Activated CD8-positive, alpha-beta memory T cell treated with anti-CD3 and anti-CD28 coated beads, Interleukin-2, amount 10 ng/mL, durations not matched to agents 7 days and 5 days (primary cell): Measurements from ENCODE around the gene ZMYND8. TPM values are rescaled to one million over a fixed set of nuclear protein-coding genes. Genes with fewer than 3 reads are reported as not detected.
"Not testable (repeated sequence)": the region's sequence is repeated elsewhere in the genome, so short reads cannot be mapped to it uniquely, and the experiment has no call there.

Experiments
- ATAC-seq: fragments of 150-1000 bp; cut with Tn5 transposase; one replicate; pipeline ENCODE4 v1.10.0; 2021; ENCODE audit warnings: moderate library complexity
- CTCF ChIA-PET: fragments of 350-600 bp; sonication (Branson Sonifier 250); formaldehyde crosslinking; loops from one replicate; lab custom pipeline; 2021; ENCODE audit warnings: antibody characterized with exemption; lab: Charles Lee
- DNase-seq: peaks from one replicate; pipeline ENCODE4 v3.0.0-alpha.2; 2020
- H3K27ac Mint-ChIP-seq: one replicate; pipeline ENCODE4 v1.8.0; 2021; ENCODE audit warnings: mild to moderate bottlenecking, mixed read lengths
- H3K27me3 Mint-ChIP-seq: one replicate; pipeline ENCODE4 v1.8.0; 2021; ENCODE audit warnings: mixed read lengths
- H3K36me3 Mint-ChIP-seq: one replicate; pipeline ENCODE4 v1.8.0; 2021; ENCODE audit warnings: mild to moderate bottlenecking, mixed read lengths
- H3K4me1 Mint-ChIP-seq: one replicate; pipeline ENCODE4 v1.8.0; 2021; ENCODE audit warnings: mixed read lengths
- H3K4me3 Mint-ChIP-seq: one replicate; pipeline ENCODE4 v1.8.0; 2021; ENCODE audit warnings: mild to moderate bottlenecking, moderate library complexity, mixed read lengths
- H3K9me3 Mint-ChIP-seq: one replicate; pipeline ENCODE4 v1.8.0; 2022; ENCODE audit warnings: low read depth, mixed read lengths
- total RNA-seq, 2 experiments: library from RNA; stranded (reverse); gene quantifications; one replicate each; pipeline ENCODE4 v1.2.3, GENCODE V29; 2021

Gene ZMYND8
- total RNA-seq, 2 experiments from 2014 or later, result 39.4 to 45.2 TPM

DNA sequence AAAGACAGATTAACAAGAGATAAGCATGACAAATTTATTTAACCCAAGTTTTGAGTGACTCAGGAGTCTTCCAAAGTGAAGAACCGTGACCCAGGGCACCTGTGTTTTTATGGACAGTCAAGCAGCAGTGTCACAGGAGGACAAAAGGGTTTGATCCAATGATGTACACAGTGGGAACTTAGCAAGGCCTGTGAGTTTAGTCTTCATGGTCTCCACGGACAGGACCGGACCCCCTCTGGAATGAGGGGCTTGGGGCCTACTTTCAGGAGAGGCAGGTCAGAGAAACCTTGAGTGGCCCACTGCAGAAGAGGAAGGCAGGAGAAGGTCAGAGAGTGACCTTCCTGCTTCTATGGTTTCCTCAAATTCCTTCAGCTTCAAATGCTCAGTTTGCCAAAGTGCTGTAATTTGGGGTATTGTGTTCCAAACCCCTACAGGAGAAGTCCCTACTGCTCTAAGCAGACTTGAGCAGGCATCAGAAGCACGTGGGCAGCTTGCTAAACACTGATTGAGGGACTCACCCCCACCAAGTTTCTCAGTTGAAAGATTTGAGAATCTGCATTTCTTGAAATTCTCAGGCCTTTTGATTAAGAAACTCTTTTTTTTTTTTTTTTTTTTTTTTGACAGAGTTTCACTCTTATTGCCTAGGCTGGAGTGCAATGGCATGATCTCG is 26.4 kb upstream of the ZMYND8 start:
- H3K9me3 Mint-ChIP-seq, result no peaks in the 10 kb centered on the region
- no peak overlapping the region for H3K27ac Mint-ChIP-seq
- no peak for DNase-seq
- ATAC-seq, result no peak
- H3K4me3 Mint-ChIP-seq, result no peak overlapping the region
- peaks cover 32% of the 10 kb centered on the region for H3K4me1 Mint-ChIP-seq
- CTCF ChIA-PET, result interaction anchor here (0.6 to 9.5 kb wide), 42 partner anchors 9 to 1459 kb away, joined by 3 to 384 read pairs (median 9); partner anchors contain the start of gene ZMYND8
- H3K27me3 Mint-ChIP-seq, result no peaks in the 10 kb centered on the region
- no peaks in the 10 kb centered on the region for H3K36me3 Mint-ChIP-seq

DNA sequence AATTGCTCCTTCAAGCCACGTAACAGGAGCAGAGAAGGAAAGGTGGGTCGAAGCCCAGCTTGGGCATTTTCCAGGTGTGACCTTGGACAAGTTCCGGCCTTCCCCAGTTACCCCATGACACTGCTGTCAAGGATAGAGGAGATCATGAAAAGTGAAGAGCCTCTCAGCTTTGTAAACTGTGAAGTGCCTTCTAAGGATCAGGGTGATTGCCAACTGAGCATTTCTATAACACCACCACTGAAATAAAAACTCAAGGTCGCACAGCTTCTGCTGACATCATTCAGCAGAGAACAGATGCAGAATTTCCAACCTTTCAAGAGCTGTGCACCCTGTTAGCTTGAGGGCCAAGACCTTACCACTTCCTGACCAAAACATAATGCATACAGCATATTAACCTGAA is 24.0 kb upstream of the ZMYND8 start:
- Mint-ChIP-seq H3K27ac (peak overlapping the region; percentile 50), H3K9me3 (no peaks in the 10 kb centered on the region), H3K4me1 (peaks cover 37% of the 10 kb centered on the region), H3K4me3 (no peak overlapping the region), H3K27me3 (no peaks in the 10 kb centered on the region), H3K36me3 (no peaks in the 10 kb centered on the region)
- DNase-seq (peak; percentile 64), ATAC-seq (peak; percentile 81)
- CTCF ChIA-PET, result interaction anchor here (0.9 to 9.5 kb wide), 12 partner anchors 13 to 628 kb away, joined by 3 to 384 read pairs (median 5); partner anchors contain the start of gene ZMYND8

- Mint-ChIP-seq H3K27me3 (no peaks in the 10 kb centered on the region), H3K4me1 (peaks cover 37% of the 10 kb centered on the region), H3K9me3 (no peaks in the 10 kb centered on the region), H3K36me3 (no peaks in the 10 kb centered on the region), H3K27ac (peak overlapping the region; percentile 55), H3K4me3 (no peak overlapping the region)
- CTCF ChIA-PET, result interaction anchor here (0.9 to 9.5 kb wide), 7 partner anchors 14 to 627 kb away, joined by 3 to 384 read pairs (median 79); partner anchors contain the start of gene ZMYND8
- ATAC-seq (no peak), DNase-seq (no peak)
These were observed 23.1 kb upstream of the ZMYND8 start for GRCh38 chr20:47379433-47380150.

- Mint-ChIP-seq H3K27me3 (no peaks in the 10 kb centered on the region), H3K36me3 (no peaks in the 10 kb centered on the region), H3K27ac (peak overlapping the region; percentile 9), H3K4me1 (peaks cover 22% of the 10 kb centered on the region), H3K9me3 (no peaks in the 10 kb centered on the region), H3K4me3 (no peak overlapping the region)
- CTCF ChIA-PET, result interaction anchor here (1.2 to 9.5 kb wide), 2 partner anchors 17 to 104 kb away, joined by 4 to 165 read pairs; partner anchors contain the start of gene ZMYND8
- DNase-seq (no peak), ATAC-seq (no peak)
These were observed 20.7 kb upstream of the ZMYND8 start for GRCh38 chr20:47377122-47377722.

DNA sequence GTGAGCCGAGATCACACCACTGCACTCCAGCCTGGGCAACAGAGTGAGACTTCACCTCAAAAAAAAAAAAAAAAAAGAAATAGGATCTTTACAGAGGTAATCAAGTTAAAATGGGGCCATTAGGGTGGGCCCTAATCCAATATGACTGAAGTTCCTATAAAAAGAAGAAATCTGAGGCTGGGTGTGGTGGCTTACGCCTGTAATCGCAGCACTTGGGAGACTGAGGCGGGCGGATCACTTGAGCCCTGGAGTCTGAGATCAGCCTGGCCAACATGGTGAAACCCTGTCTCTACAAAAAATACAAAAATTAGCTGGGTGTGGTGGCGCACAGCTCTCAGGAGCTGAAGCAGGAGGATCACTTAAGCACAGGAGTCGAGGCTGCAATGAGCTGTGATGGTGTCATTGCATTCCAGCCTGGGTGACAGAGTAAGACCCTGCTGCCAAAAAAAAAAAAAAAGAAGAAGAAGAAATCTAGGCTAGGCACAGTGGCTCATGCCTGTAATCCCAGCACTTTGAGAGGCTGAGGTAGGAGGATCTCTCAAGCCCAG is 19.7 kb upstream of the ZMYND8 start:
- CTCF ChIA-PET, result interaction anchor here (4.4 to 9.5 kb wide), 2 partner anchors 8 to 16 kb away, joined by 29 to 165 read pairs; partner anchors contain the start of gene ZMYND8
- not testable (repeated sequence) for H3K4me3 Mint-ChIP-seq, DNase-seq, ATAC-seq, H3K27ac Mint-ChIP-seq, H3K36me3 Mint-ChIP-seq, H3K9me3 Mint-ChIP-seq, H3K27me3 Mint-ChIP-seq
- peaks cover 22% of the 10 kb centered on the region for H3K4me1 Mint-ChIP-seq

GRCh38 chr20:47374121-47374520 is 17.6 kb upstream of the ZMYND8 start:
- not testable (repeated sequence) for DNase-seq, H3K27ac Mint-ChIP-seq, H3K4me1 Mint-ChIP-seq, H3K36me3 Mint-ChIP-seq, H3K9me3 Mint-ChIP-seq, ATAC-seq, H3K4me3 Mint-ChIP-seq, H3K27me3 Mint-ChIP-seq
- CTCF ChIA-PET, result interaction anchor here (4.4 kb wide), 1 partner anchor 10 kb away, joined by 29 read pairs; no protein-coding TSS in a partner anchor

DNA sequence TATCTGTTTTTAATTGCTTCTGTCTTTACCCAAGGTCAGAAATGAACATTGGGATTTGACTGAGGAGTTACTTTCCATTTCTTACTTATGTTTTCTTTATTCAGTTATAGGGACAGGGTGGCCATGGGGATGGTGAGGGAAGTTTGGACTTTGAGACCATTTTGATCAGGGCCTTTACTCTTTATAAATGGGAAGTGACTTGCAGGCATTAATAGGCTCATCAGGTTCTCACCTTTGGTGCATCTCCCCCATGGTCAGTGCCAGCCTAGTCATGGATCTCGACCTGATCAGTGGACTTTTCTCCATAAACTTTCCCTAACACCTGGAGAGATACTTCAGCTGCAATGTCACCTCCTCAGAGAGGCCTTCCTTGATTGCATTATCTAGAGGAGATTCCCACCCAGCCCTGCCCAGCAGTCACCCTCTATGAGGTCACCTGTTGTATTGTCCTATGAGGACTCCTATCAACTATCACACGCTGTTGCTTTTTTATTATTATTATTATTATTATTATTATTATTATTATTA is 16.8 kb upstream of the ZMYND8 start:
- H3K4me3 Mint-ChIP-seq, result no peak overlapping the region
- no peak overlapping the region for H3K27ac Mint-ChIP-seq
- no peaks in the 10 kb centered on the region for H3K9me3 Mint-ChIP-seq
- peaks cover 5% of the 10 kb centered on the region for H3K4me1 Mint-ChIP-seq
- DNase-seq (no peak), ATAC-seq (no peak)
- no peaks in the 10 kb centered on the region for H3K36me3 Mint-ChIP-seq
- CTCF ChIA-PET, result interaction anchor here (0.8 to 4.4 kb wide), 3 partner anchors 11 to 16 kb away, joined by 4 to 29 read pairs (median 9); partner anchors contain the start of gene ZMYND8
- peaks cover 4% of the 10 kb centered on the region for H3K27me3 Mint-ChIP-seq

DNA sequence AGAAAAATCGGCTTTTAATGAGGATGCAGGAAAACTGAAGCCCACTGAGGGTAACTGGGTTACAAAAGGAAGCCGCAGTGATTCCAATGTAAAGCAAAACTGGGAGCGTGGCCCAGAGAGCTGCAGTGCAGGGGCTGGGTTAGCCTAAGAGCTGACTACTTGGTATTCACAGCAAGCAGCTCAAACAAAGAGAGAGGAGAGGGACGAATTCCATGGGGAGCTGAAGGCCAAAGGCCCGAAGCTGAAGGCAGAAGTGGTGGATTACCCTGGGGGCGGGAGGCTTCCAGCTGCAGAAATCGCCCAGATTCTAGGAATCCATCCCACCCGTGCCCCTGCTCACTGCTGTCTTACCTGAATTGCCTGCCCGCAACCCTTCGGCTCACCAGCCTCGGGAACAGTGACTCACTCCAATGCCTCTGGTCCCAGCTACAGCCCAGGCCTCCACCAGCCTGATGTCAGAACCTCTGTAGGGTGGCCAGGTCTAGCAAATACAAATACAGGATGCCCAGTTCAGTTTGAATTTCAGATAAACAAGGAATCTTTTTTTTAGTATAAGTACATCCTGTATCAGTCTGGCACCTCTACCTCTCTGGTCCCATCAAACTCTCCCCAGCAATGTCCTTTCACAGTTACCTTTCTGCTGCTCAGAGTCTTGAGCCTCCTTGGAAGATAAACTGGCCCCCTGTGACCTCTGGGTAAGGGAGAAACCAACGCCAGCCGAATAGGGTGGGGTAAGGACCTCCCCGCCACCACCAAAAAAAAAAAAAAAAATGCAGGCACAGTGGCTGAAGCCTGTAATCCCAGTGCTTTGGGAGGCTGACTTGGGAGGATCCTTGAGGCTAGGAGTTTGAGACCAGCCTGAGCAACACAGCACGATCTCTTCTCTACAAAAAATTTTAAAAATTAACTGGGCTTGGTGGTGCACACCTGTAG is 14.6 kb upstream of the ZMYND8 start:
- Mint-ChIP-seq H3K4me1 (no peaks in the 10 kb centered on the region), H3K4me3 (no peak overlapping the region), H3K9me3 (no peaks in the 10 kb centered on the region), H3K36me3 (no peaks in the 10 kb centered on the region), H3K27ac (no peak overlapping the region), H3K27me3 (peaks cover 4% of the 10 kb centered on the region)
- CTCF ChIA-PET, result interaction anchor here (0.5 to 1.6 kb wide), 9 partner anchors 13 to 165 kb away, joined by 3 to 10 read pairs (median 3); partner anchors contain the start of gene ZMYND8
- ATAC-seq (no peak), DNase-seq (no peak)

GRCh38 chr20:47370214-47370613 is 13.7 kb upstream of the ZMYND8 start:
- no peak for DNase-seq
- no peaks in the 10 kb centered on the region for H3K36me3 Mint-ChIP-seq
- CTCF ChIA-PET, result interaction anchor here (0.5 to 1.6 kb wide), 8 partner anchors 14 to 150 kb away, joined by 3 to 10 read pairs (median 3); partner anchors contain the start of gene ZMYND8
- H3K9me3 Mint-ChIP-seq, result no peaks in the 10 kb centered on the region
- peaks cover 2% of the 10 kb centered on the region for H3K4me1 Mint-ChIP-seq
- no peak overlapping the region for H3K4me3 Mint-ChIP-seq
- peaks cover 4% of the 10 kb centered on the region for H3K27me3 Mint-ChIP-seq
- no peak for ATAC-seq
- H3K27ac Mint-ChIP-seq, result no peak overlapping the region

DNA sequence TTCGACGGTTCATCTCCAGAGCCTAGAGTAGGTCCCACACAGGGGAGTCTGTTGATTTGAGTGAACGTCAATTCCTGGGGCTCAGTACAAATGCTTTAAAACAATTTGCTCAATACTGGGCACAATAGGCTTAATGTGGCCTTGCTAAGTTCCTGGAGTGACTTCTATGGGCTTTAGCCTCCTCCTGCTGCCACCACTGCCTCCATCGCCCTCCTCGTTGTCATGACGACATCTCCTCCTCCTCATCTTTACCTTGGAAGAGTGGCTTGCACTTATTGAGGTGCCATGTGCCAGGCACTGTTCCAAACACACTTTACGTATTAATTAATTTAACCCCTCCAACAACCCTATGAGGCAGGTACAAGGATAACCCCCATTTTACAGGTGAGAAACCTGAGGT is 11.8 kb upstream of the ZMYND8 start:
- no peak for ATAC-seq
- no peaks in the 10 kb centered on the region for H3K36me3 Mint-ChIP-seq
- CTCF ChIA-PET, result interaction anchor here (0.9 to 1.6 kb wide), 2 partner anchors 16 to 253 kb away, joined by 3 to 5 read pairs; no protein-coding TSS in a partner anchor
- no peak overlapping the region for H3K4me3 Mint-ChIP-seq
- DNase-seq, result no peak
- no peak overlapping the region for H3K27ac Mint-ChIP-seq
- peaks cover 6% of the 10 kb centered on the region for H3K4me1 Mint-ChIP-seq
- no peaks in the 10 kb centered on the region for H3K9me3 Mint-ChIP-seq
- H3K27me3 Mint-ChIP-seq, result peaks cover 4% of the 10 kb centered on the region

- not testable (repeated sequence) for H3K4me3 Mint-ChIP-seq, H3K27me3 Mint-ChIP-seq, H3K4me1 Mint-ChIP-seq, H3K36me3 Mint-ChIP-seq, H3K9me3 Mint-ChIP-seq, ATAC-seq, DNase-seq, H3K27ac Mint-ChIP-seq
- CTCF ChIA-PET, result interaction anchor here (1.0 to 15.4 kb wide), 3 partner anchors 10 to 94 kb away, joined by 4 to 165 read pairs (median 11); partner anchors contain the start of gene ZMYND8
These were observed 9.8 kb upstream of the ZMYND8 start for GRCh38 chr20:47366301-47366700.
